Ascending aorta (tissue), 2 donors: ENCODE results near the gene ADRA2B. TPM values are rescaled to one million over a fixed set of nuclear protein-coding genes. Genes with fewer than 3 reads are reported as not detected.

ENCODE experiments used
- DNase-seq, 2 donors: peaks; one replicate each; pipeline ENCODE4 v3.0.0-alpha.2; 2019; ENCODE audit warnings: low spot score in 2 of 2
- H3K27ac ChIP-seq, 2 donors: fragments of 200-600 bp; sonication (generic); one replicate each; pipeline ENCODE4 v1.5.1; 2016 to 2017; ENCODE audit warnings: mild to moderate bottlenecking in 1 of 2
- H3K27me3 ChIP-seq: fragments of 200-600 bp; sonication (generic); one replicate; pipeline ENCODE4 v1.5.1; 2017
- H3K36me3 ChIP-seq, 2 donors: fragments of 200-600 bp; sonication (generic); one replicate each; pipeline ENCODE4 v1.5.1; 2016
- H3K4me1 ChIP-seq, 2 donors: fragments of 200-600 bp; sonication (generic); one replicate each; pipeline ENCODE4 v1.5.1; 2016 to 2017; ENCODE audit warnings: mild to moderate bottlenecking in 1 of 2
- H3K4me3 ChIP-seq, 2 donors: fragments of 200-600 bp; sonication (generic); one replicate each; pipeline ENCODE4 v1.5.1; 2016 to 2017; ENCODE audit warnings: mild to moderate bottlenecking in 1 of 2
- H3K9me3 ChIP-seq, 2 donors: fragments of 200-600 bp; sonication (generic); one replicate each; pipeline ENCODE4 v1.5.1; 2016
- intact Hi-C: fragments of 100-400 bp; cut with DNase I; formaldehyde crosslinking; loops from one replicate; pipeline ENCODE4 v1.15.1; 2023
- total RNA-seq: library from RNA; depleted of rRNA; stranded (reverse); fragments of >200 nt; gene quantifications from one replicate; pipeline ENCODE4 v1.1.0, GENCODE V29; 2016
- TF ChIP-seq, protein P1 (sequence below), 3 experiments: fragments of 200-600 bp in 2 of 3; fragments of 450-650 bp in 1 of 3; sonication (generic) in 2 of 3; IDR thresholded peaks; one replicate each; pipeline ENCODE4 v1.5.1; 2016 to 2019; ENCODE audit warnings: antibody characterized with exemption in 3 of 3, mild to moderate bottlenecking in 1 of 3, moderate library complexity in 1 of 3

Gene ADRA2B
- total RNA-seq, 1 donor from 2014 or later, result 9.4 TPM

DNA sequence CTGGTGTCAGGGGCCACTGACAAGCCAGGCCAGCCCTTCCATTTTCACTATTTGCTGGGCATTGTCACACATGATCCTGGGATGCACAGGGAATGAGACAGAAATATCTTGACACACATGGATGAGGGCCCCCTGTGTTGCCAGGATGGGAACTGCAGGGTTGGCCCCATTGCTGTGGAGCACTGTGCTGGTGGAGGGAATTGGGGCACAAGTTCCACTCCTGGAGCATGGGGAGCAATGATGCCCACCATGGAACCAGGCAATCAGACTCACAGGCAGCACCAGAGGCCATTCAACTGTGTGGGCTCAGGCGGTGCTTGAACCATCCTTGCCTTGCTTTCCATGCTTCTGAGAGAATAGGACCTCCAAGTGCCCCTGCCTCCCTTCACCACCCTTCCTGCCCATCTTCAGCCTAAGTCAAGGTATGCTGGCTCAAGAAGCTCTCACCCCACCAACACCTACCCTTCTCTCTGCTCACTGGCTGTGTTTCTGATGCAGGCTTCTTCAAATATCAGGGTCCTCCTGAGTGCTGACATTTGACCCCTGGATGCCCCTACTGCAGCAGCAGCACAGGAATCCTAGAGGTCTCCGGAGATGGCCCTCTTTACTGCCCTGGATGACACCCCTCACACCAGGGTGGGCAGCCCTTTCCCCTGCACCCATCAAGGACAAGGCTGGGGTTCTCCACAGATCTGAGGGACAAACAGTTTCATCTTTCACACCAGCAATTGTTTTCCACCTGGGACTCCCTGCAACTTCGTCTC is 11.0 kb downstream of the ADRA2B start:
- H3K4me1 ChIP-seq, result peaks cover 0 to 7% of the 10 kb centered on the region in 2 donors
- H3K36me3 ChIP-seq, result no peaks in the 10 kb centered on the region
- DNase-seq, result no peak
- peaks cover 5 to 9% of the 10 kb centered on the region in 2 donors for H3K9me3 ChIP-seq
- intact Hi-C loops, result no loop called here
- no peak overlapping the region for H3K27ac ChIP-seq
- TF ChIP-seq, protein P1, sequence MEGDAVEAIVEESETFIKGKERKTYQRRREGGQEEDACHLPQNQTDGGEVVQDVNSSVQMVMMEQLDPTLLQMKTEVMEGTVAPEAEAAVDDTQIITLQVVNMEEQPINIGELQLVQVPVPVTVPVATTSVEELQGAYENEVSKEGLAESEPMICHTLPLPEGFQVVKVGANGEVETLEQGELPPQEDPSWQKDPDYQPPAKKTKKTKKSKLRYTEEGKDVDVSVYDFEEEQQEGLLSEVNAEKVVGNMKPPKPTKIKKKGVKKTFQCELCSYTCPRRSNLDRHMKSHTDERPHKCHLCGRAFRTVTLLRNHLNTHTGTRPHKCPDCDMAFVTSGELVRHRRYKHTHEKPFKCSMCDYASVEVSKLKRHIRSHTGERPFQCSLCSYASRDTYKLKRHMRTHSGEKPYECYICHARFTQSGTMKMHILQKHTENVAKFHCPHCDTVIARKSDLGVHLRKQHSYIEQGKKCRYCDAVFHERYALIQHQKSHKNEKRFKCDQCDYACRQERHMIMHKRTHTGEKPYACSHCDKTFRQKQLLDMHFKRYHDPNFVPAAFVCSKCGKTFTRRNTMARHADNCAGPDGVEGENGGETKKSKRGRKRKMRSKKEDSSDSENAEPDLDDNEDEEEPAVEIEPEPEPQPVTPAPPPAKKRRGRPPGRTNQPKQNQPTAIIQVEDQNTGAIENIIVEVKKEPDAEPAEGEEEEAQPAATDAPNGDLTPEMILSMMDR (IDR thresholded peaks at IDR 0.05), result no peak
- H3K27me3 ChIP-seq, result no peaks in the 10 kb centered on the region
- H3K4me3 ChIP-seq, result no peak overlapping the region

DNA sequence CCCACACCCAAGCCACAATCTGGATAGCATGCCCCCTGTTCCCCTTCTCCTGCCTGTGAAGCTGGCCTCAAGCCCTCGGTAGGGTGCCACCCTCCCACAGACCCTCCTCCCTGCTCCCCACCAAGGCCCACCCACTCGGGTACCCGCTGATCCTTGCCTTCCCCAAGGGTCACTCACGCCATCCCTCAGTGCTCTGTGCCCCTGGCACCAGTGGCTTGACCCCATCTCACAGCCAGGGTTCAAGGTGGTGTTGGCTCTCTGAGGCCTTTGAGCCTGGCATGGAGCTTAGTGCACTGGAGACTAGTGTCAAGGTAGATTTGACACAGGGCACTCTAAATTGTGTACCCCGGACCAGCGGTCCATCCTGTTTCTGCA is 11.9 kb downstream of the ADRA2B start:
- H3K4me1 ChIP-seq, result peaks cover 0 to 7% of the 10 kb centered on the region in 2 donors
- H3K27ac ChIP-seq, result peak overlapping the region in 1 of 2 donors; percentile 12
- H3K4me3 ChIP-seq, result no peak overlapping the region
- H3K27me3 ChIP-seq, result no peaks in the 10 kb centered on the region
- peaks cover 5 to 9% of the 10 kb centered on the region in 2 donors for H3K9me3 ChIP-seq
- no peaks in the 10 kb centered on the region for H3K36me3 ChIP-seq
- peak in 1 of 2 donors; percentile 54 for DNase-seq
- TF ChIP-seq, protein P1 (IDR thresholded peaks at IDR 0.05), result no peak
- intact Hi-C loops, result no loop called here

DNA sequence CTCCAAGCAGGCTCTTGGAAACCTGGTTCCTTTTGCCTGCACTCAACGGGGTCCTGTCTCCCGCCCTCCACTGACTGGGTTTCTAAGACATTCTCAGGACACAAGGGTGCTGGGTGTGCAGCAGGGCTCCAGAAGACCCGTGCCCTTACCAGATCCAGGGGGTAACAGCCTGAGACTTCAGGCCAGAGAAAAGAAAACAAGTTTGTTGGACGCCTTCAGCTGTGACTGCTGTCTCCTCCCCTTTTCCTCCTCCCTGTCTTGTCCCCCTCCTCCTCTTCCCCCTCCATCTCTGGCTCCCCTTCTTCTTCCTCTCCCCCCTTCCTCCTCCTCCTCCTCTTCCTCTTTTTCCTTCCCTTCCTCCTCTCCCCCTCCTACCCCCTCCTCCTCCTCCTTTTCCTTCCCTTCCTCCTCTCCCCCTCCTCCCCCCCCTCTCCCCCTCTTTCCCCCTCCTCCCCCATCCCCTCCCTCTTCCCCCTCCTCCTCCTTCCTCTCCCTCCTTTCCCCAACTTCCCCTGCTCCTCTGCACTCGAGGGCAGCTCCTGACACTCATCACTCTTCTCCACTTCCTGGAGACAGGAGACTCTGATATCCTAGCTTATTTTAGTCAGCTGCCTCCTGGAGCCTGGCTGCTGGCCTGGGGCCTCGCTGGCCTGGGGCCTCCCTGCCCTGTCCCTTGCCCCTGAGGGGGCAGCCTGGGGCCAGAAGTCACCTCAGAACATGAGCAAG is 12.4 kb downstream of the ADRA2B start:
- TF ChIP-seq, protein P1 (IDR thresholded peaks at IDR 0.05), result no peak
- H3K9me3 ChIP-seq, result peaks cover 5 to 9% of the 10 kb centered on the region in 2 donors
- DNase-seq, result peak; percentile 4 to 9
- intact Hi-C loops, result no loop called here
- H3K4me1 ChIP-seq, result peaks cover 4% of the 10 kb centered on the region in 2 donors
- H3K4me3 ChIP-seq, result no peak overlapping the region
- H3K27me3 ChIP-seq, result no peaks in the 10 kb centered on the region
- H3K36me3 ChIP-seq, result no peaks in the 10 kb centered on the region
- peak overlapping the region in 1 of 2 donors; percentile 26 for H3K27ac ChIP-seq

DNA sequence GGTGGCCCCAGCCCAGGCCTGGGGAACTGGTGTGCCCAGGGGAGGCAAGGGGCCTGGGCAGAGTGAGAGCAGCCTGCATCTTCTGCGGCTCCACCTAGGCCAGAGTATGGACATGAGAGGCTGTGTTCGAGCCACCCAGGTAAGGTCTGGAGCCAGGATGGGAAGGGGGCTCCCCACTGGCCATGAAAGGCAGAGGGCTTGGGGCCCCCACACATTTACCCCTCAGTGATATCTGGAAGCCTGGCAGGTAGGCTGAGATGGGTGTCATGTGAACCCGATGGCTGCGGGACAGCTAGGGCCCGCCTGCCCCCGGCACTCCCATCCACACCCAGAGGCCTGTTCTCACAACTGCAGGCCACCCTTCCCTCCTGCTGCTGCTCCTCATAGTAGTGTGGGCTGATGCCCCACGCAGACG is 13.2 kb downstream of the ADRA2B start:
- H3K4me3 ChIP-seq, result no peak overlapping the region
- DNase-seq, result peak; percentile 4 to 53

DNA sequence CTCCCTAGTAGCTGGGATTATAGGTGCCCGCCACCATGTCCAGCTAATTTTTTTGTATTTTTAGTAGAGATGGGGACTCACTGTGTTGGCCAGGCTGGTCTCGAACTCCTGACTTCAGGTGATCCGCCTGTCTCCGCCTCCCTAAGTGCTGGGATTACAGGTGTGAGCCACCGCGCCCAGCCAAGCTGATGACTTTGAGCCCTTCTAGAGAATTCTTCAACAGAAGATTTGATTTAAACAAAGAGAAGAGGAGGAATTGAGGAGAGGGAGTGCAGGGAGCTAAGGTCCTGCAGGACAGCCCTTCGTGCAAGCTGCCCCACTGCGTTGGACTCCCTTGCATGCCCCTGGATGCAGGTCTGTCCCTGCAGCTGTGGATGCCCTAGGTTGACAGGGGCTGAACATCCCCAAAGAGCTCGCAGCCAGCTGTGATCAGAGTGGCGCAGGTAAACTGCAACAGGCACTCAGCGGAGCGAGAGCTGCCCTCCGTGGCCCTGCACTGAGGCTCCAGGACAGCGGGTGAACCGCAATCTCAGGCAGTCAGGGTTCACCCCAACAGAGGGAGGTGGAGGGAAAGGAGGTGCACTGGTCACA is 13.7 kb downstream of the ADRA2B start:
- H3K27ac ChIP-seq, result no peak overlapping the region
- H3K9me3 ChIP-seq, result peaks cover 5 to 9% of the 10 kb centered on the region in 2 donors
- intact Hi-C loops, result no loop called here
- peak in 1 of 2 donors; percentile 4 for DNase-seq
- H3K4me1 ChIP-seq, result peaks cover 3 to 8% of the 10 kb centered on the region in 2 donors
- H3K4me3 ChIP-seq, result no peak overlapping the region
- no peaks in the 10 kb centered on the region for H3K27me3 ChIP-seq
- no peaks in the 10 kb centered on the region for H3K36me3 ChIP-seq
- TF ChIP-seq, protein P1 (IDR thresholded peaks at IDR 0.05), result no peak

More for the DNA sequence above, 13.2 kb downstream of the ADRA2B start:
- Histone ChIP-seq H3K36me3 (no peaks in the 10 kb centered on the region), H3K27ac (no peak overlapping the region), H3K27me3 (no peaks in the 10 kb centered on the region), H3K4me1 (peaks cover 3 to 8% of the 10 kb centered on the region in 2 donors), H3K9me3 (peaks cover 5 to 9% of the 10 kb centered on the region in 2 donors)
- TF ChIP-seq, protein P1 (IDR thresholded peaks at IDR 0.05), result no peak
- intact Hi-C loops, result no loop called here
